Gastrocnemius medialis (tissue), 4 donors: ENCODE data around the gene PLA2G2E.

Source experiments
- CTCF ChIP-seq, 5 experiments: fragments of 450-650 bp in 3 of 5; fragments of 200-600 bp in 2 of 5; sonication (generic) in 2 of 5; IDR thresholded peaks in 4 of 5; conservative IDR thresholded peaks in 1 of 5; 1 replicate in 4 of 5; 2 replicates in 1 of 5; pipeline ENCODE4 v1.5.1; 2016 to 2019; ENCODE audit warnings: antibody characterized with exemption in 5 of 5, mild to moderate bottlenecking in 3 of 5, moderate library complexity in 3 of 5
- POLR2A ChIP-seq, 2 donors: fragments of 450-650 bp; IDR thresholded peaks; one replicate each; pipeline ENCODE4 v1.6.1; 2017; ENCODE audit warnings: antibody characterized with exemption in 2 of 2, mild to moderate bottlenecking in 2 of 2, moderate library complexity in 2 of 2

GRCh38 chr1:19872190-19872589 is 51.2 kb downstream of the PLA2G2E start:
- no peak for TF ChIP-seq CTCF (IDR thresholded peaks at IDR 0.05 in 4 of 5, conservative IDR thresholded peaks at IDR 0.05 in 1 of 5)
- TF ChIP-seq POLR2A (IDR thresholded peaks at IDR 0.05) = no peak
